HK-2 (cell line): Measurements from ENCODE around the gene TMC8.
"Not testable (repeated sequence)": the region's sequence is repeated elsewhere in the genome, so short reads cannot be mapped to it uniquely, and the experiment has no call there.

Source experiments
- DNase-seq: peaks from one replicate; pipeline ENCODE4 v3.0.0-alpha.2; 2018; ENCODE audit not compliant: unreplicated experiment

TMC8 gene

GRCh38 chr17:78154903-78155811 lies 24.6 kb downstream of the TMC8 start:
- DNase-seq, result no peak

GRCh38 chr17:78159575-78160158 lies 29.1 kb downstream of the TMC8 start:
- DNase-seq, result no peak

GRCh38 chr17:78163881-78164747 lies 33.5 kb downstream of the TMC8 start:
- DNase-seq, result no peak

DNA sequence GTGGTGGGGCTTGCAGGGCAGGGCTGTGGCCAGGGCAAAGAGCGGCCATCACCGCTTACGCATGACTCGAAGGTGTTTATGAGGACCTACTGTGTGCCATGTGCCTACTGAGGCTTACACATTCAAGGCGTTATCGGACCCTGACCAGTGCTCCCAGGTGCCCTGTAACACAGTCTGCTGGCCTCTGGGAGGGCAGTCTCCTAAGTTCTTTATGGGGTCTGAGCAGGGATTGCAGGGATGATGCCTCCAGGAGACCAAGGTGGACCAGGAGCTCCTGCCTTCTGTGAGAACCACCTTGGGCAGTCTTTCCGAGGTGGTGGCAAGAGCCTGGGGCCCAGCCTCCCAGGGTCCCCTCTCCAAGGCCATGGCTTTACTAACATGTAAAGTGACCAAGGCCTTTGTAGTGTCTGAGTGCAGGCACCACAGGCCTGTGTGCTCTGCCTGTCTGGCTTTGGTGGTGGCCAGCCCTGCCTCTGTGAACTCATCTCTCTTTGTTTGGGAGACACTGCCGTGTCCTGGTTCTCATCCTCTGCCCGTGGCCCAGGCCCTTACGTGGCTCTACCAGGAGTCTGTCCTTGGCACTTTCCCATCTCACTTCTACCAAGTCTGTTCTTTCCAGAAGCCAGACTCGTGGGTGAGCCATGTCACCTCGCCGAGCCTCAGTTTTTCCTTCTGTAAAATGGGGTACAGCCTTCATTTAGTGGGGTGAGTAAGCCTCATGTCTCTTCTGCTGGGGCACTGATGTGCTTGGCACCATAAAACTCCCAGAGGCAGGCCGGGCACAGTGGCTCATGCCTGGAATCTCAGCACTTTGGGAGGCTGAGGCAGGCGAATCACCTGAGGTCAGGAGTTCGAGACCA lies 34.4 kb downstream of the TMC8 start:
- no peak for DNase-seq

GRCh38 chr17:78166416-78166815 lies 35.8 kb downstream of the TMC8 start:
- no peak for DNase-seq

GRCh38 chr17:78168242-78168902 lies 37.8 kb downstream of the TMC8 start, which contains the start of gene SYNGR2:
Gene SYNGR2 (plus strand): TSS chr17:78168581. CDS start chr17:78168617, 36 bp downstream.
- DNase-seq, result peak; percentile 74

GRCh38 chr17:78168903-78169793 lies 38.6 kb downstream of the TMC8 start:
- peak; percentile 70 for DNase-seq

- DNase-seq, result no peak
Measured at GRCh38 chr17:78170692-78171590, 40.4 kb downstream of the TMC8 start.

DNA sequence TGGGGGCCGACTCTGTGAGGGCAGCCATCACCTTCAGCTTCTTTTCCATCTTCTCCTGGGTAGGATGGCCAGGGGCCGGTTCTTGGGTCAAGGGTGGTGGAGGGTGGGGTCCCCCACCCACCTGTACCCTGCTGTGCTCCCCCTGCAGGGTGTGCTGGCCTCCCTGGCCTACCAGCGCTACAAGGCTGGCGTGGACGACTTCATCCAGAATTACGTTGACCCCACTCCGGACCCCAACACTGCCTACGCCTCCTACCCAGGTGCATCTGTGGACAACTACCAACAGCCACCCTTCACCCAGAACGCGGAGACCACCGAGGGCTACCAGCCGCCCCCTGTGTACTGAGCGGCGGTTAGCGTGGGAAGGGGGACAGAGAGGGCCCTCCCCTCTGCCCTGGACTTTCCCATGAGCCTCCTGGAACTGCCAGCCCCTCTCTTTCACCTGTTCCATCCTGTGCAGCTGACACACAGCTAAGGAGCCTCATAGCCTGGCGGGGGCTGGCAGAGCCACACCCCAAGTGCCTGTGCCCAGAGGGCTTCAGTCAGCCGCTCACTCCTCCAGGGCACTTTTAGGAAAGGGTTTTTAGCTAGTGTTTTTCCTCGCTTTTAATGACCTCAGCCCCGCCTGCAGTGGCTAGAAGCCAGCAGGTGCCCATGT lies 41.1 kb downstream of the TMC8 start:
- not testable (repeated sequence) for DNase-seq

DNA sequence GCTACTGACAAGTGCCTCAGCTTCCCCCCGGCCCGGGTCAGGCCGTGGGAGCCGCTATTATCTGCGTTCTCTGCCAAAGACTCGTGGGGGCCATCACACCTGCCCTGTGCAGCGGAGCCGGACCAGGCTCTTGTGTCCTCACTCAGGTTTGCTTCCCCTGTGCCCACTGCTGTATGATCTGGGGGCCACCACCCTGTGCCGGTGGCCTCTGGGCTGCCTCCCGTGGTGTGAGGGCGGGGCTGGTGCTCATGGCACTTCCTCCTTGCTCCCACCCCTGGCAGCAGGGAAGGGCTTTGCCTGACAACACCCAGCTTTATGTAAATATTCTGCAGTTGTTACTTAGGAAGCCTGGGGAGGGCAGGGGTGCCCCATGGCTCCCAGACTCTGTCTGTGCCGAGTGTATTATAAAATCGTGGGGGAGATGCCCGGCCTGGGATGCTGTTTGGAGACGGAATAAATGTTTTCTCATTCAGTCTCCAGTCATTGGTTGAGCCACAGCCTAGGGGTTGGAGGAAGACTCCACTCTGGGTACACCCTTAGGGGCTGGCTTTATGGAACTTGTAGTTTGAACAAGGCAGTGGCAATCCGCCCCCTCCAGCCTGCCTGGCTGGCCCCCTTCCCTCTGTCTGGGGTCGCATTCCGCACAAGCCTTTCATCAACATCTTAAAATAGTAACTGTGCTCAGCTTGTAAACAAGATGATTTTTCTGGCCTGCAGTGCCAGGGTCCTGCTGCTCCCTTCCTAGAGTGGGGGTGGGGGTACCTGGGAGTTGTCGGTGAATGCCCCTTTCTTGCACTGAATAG lies 41.9 kb downstream of the TMC8 start:
- no peak for DNase-seq

- no peak for DNase-seq
Measured at GRCh38 chr17:78173097-78173715, 42.6 kb downstream of the TMC8 start.

GRCh38 chr17:78174346-78174869 lies 43.8 kb downstream of the TMC8 start:
- no peak for DNase-seq

- no peak for DNase-seq
Measured at GRCh38 chr17:78174870-78175642, 44.5 kb downstream of the TMC8 start.

DNA sequence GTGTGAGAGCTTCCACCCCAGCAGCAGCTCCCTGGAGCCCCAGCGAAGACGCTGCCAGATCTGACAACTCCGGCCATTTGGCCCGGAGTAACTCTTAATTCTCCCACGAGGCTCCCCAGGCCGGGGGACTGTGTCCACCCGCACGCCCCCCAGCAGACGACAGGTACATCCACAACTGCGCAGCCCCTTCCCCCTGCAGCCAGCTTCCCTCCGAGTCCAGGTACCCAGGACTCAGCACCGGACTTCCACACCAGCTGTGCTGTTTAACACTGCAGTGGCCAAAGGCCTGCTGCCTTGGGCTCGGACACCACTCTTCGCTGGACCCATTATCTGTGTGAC lies 45.0 kb downstream of the TMC8 start:
- no peak for DNase-seq

DNA sequence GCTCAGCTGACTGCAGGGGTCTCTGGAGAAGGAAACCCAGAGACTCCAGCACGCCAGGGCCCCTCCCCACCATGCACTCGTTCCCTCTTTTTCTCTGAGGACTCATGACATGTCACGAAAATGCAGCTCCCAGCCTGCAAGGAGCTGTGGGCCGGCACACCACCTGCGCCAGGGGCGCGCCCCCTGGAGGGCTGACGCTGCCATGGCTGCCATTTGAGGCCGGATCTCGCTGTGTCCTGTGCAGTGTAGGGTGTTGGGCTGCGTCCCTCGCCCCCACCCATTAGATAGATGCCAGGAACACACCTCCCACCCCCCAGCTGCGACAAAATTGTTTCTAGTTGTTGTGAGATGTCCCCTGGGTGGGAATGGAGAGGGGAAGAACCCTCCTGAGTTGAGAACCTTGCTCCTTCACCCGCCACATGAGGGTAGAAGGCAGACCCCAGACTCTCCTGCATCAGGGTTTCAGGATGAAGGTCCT lies 46.0 kb downstream of the TMC8 start:
- DNase-seq, result no peak

DNA sequence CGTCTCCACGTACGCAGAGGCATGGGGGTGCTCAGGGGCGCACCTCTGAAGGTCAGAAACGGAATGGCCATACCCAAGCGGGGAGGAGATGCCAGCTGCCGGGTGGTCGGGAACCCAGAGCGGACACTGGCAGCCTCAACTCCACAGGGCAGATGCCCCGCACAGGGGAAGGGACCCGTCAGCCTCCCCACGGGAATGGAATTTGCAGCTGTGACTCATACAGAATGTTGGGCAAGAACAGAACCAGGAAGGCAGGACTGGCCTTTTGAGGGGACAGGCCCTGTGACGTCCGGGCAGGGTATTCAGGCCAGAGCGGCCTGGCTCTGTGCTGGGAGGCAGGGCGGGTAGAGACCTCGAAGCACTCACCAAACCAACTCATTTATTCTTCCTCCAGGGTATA lies 48.8 kb downstream of the TMC8 start:
- DNase-seq, result no peak
